ENCODE results near the gene MGAT5.

Gene MGAT5

DNA sequence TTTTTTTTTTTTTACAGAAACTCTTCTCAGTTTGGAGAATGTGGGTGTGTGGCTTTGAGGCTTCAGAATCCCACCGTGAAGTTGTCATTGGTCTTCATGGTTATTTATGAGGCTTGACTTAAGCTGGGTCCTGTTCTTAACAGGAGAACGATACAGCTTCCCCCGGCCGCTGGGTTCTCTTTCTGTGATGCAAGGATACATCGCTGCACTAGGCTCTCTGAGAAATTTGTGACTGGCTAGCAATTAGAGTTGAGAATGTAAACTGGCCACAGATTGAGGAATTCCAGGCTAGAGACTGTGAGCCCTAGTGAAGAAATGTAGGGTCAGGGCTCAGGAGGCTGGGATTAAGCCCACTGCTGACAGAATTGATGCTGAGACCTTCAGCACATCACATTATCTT, 29.8 kb downstream of the MGAT5 start:
- TF ChIP-seq, protein P1, sequence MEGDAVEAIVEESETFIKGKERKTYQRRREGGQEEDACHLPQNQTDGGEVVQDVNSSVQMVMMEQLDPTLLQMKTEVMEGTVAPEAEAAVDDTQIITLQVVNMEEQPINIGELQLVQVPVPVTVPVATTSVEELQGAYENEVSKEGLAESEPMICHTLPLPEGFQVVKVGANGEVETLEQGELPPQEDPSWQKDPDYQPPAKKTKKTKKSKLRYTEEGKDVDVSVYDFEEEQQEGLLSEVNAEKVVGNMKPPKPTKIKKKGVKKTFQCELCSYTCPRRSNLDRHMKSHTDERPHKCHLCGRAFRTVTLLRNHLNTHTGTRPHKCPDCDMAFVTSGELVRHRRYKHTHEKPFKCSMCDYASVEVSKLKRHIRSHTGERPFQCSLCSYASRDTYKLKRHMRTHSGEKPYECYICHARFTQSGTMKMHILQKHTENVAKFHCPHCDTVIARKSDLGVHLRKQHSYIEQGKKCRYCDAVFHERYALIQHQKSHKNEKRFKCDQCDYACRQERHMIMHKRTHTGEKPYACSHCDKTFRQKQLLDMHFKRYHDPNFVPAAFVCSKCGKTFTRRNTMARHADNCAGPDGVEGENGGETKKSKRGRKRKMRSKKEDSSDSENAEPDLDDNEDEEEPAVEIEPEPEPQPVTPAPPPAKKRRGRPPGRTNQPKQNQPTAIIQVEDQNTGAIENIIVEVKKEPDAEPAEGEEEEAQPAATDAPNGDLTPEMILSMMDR (IDR thresholded peaks at IDR 0.05; ENCODE audit: low read depth, low read length), result no peak
- no peak for DNase-seq (ENCODE audit: low read depth in 2 of 2)

DNA sequence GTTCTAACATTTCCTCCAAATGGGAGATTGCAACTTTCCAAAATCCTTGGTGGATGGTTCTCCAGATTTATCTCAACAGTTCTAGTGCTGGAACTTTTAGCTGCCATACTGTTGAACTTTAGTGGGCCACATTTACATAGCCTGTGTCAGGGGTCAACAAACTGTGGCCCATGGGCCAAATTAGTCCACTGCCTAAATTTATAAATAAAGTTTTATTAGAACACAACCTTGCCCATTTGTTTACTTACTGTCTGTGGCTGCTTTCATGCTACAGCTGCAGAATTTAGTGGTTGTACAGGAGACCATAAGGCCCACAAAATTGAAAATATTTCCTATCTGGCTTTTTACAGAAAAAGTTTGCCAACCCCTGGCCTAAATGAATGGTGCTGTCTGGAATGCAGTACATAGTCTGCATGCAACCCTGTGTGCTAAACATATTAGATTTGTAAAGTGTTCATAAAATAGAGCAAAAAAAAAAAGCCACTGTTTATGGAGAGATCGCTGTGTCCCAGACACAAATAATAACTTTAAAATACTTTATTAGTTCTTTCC, 30.3 kb downstream of the MGAT5 start:
- peak in 1 of 2 donors; percentile 31 for DNase-seq (ENCODE audit: low read depth in 2 of 2)
- no peak overlapping the region for H3K4me3 ChIP-seq (replicated peaks in 1 of 2; ENCODE audit: low read depth in 2 of 2, low read length in 2 of 2)
- TF ChIP-seq, protein P1 (IDR thresholded peaks at IDR 0.05; ENCODE audit: low read depth, low read length), result no peak

More for the DNA sequence above, 29.8 kb downstream of the MGAT5 start:
- no peak overlapping the region for H3K4me3 ChIP-seq (replicated peaks in 1 of 2; ENCODE audit: low read depth in 2 of 2, low read length in 2 of 2)

DNA sequence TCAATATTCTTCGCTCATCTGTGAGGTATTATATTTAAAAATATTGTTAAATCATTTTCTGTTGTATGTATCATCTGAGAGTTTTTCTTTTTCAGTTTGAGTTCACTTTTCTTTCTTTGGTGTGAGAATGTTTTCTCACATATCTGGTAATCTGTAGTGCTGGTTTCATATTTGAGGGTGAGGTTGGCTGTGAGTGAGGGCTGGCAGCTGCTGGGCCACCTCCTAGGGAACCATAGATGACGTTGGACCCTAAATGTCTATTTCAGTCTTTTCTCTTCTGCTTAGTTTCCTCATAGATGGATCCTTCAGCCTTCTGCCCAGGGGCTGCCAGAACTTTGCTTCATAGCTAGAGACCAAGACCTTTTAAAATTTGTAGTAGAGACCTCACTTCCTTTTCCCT, 33.5 kb downstream of the MGAT5 start:
- no peak overlapping the region for H3K4me3 ChIP-seq (replicated peaks in 1 of 2; ENCODE audit: low read depth in 2 of 2, low read length in 2 of 2)
- TF ChIP-seq, protein P1 (IDR thresholded peaks at IDR 0.05; ENCODE audit: low read depth, low read length), result no peak
- DNase-seq (ENCODE audit: low read depth in 2 of 2), result no peak

DNA sequence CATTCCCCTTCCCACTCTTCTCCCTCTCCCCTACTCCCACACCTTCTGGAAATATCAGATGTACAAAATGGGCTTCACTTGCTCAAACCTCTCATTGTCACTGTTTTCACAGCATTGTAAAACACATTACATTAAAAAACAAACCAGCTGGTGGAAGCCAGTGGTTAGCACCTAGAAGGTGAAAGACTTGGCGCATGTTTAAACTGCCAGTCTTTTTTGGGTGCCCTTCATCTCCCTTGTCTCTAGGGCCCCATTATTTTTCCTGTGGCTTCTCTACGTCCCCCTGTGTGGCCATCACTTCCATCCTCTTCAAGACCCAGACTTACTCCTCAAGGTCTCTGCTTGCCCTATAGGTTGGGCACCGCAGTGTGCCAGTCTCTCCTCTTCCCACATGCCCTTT, 34.9 kb downstream of the MGAT5 start:
- TF ChIP-seq, protein P1 (IDR thresholded peaks at IDR 0.05; ENCODE audit: low read depth, low read length), result no peak
- no peak for DNase-seq (ENCODE audit: low read depth in 2 of 2)
- H3K4me3 ChIP-seq (replicated peaks in 1 of 2; ENCODE audit: low read depth in 2 of 2, low read length in 2 of 2), result no peak overlapping the region

DNA sequence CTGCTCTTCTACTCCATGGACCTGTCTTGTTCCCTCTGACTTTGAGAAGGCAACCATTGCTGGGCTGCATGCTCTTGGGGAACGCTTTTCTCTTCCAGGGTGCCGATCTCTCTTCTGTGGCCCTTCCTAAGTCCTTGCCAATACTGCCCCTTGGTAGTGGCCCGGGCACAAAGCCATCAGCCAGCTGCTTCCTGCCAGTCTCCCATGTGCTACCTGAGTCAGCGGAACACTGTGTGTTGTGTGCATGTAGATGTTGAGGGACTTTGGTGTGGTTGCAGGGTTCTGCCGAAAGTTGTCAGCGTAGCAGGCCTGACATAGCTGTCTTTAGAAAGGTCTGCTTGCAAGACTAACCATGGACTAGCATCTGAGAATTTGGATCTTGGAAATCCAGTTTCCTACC, 35.4 kb downstream of the MGAT5 start:
- DNase-seq (ENCODE audit: low read depth in 2 of 2), result no peak
- TF ChIP-seq, protein P1 (IDR thresholded peaks at IDR 0.05; ENCODE audit: low read depth, low read length), result no peak
- no peak overlapping the region for H3K4me3 ChIP-seq (replicated peaks in 1 of 2; ENCODE audit: low read depth in 2 of 2, low read length in 2 of 2)

DNA sequence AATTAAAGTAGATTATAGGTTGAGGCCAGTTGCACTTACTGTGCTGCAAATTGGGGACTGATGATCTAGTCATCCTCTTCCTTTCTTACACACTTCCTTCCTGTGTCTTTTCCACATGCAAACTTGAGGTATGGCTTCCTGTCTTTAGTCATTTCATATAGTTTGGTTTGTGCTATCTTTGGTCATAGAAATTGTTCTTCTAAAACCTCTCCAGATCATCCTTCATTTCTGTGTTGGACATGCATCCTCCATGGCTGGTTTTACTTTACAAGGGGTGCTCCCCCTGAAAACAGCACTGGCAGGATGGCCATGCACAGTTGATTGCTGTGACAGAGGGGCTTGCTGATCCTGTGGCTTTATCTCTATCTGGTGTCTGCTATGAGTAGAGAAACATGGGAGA, 36.5 kb downstream of the MGAT5 start:
- TF ChIP-seq, protein P1 (IDR thresholded peaks at IDR 0.05; ENCODE audit: low read depth, low read length), result no peak
- no peak overlapping the region for H3K4me3 ChIP-seq (replicated peaks in 1 of 2; ENCODE audit: low read depth in 2 of 2, low read length in 2 of 2)
- DNase-seq (ENCODE audit: low read depth in 2 of 2), result no peak

DNA sequence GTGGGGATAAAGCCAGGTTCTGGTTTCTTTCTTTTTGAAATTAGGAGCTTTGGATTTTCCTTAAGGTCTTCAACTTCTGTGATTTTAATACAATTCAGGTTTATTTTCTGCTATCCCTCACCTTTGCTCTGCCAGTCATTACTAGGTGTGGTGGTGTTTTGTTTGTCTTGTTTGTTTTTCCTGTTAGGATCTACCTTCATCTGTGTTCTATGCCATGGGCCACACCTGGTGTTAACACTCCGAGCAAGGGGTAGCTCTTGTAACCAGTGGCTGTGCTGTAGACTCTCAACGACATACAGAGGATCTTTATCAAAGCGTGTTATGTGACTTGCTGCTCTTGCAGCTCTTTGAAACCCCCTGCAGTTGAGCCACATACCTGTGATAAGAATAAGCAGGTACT, 38.6 kb downstream of the MGAT5 start:
- TF ChIP-seq, protein P1 (IDR thresholded peaks at IDR 0.05; ENCODE audit: low read depth, low read length), result no peak
- DNase-seq (ENCODE audit: low read depth in 2 of 2), result no peak

More for the DNA sequence above, 38.6 kb downstream of the MGAT5 start:
- H3K4me3 ChIP-seq (replicated peaks in 1 of 2; ENCODE audit: low read depth in 2 of 2, low read length in 2 of 2), result no peak overlapping the region

Data from cardiac fibroblast (primary cell).